GM21717 (cell line): ENCODE results near the gene LRRC59.

Experiments
- ATAC-seq: cut with Tn5 transposase; IDR thresholded peaks from one replicate; pipeline ENCODE4 v1.9.1; 2021; ENCODE audit warnings: mild to moderate bottlenecking, moderate library complexity; ENCODE audit not compliant: unreplicated experiment

The LRRC59 gene

GRCh38 chr17:50363217-50364060 lies 33.9 kb downstream of the LRRC59 start:
- ATAC-seq, result no peak

GRCh38 chr17:50362661-50363060 lies 34.7 kb downstream of the LRRC59 start:
- ATAC-seq, result no peak

GRCh38 chr17:50361561-50362480 lies 35.5 kb downstream of the LRRC59 start:
- ATAC-seq, result no peak

- ATAC-seq, result no peak
Measured at GRCh38 chr17:50360486-50361115, 36.7 kb downstream of the LRRC59 start.

GRCh38 chr17:50359998-50360461 lies 37.3 kb downstream of the LRRC59 start:
- ATAC-seq, result no peak

- ATAC-seq, result no peak
Measured at GRCh38 chr17:50359005-50359699, 38.2 kb downstream of the LRRC59 start.

GRCh38 chr17:50358177-50358576 lies 39.1 kb downstream of the LRRC59 start:
- no peak for ATAC-seq

GRCh38 chr17:50356892-50357510 lies 40.3 kb downstream of the LRRC59 start:
- no peak for ATAC-seq

- no peak for ATAC-seq
Measured at GRCh38 chr17:50356418-50356817, 40.9 kb downstream of the LRRC59 start.

GRCh38 chr17:50355701-50356341 lies 41.5 kb downstream of the LRRC59 start:
- ATAC-seq, result no peak

GRCh38 chr17:50355336-50355700 lies 42.0 kb downstream of the LRRC59 start:
- ATAC-seq, result no peak

- no peak for ATAC-seq
Measured at GRCh38 chr17:50354776-50355175, 42.5 kb downstream of the LRRC59 start.

GRCh38 chr17:50354198-50354597 lies 43.1 kb downstream of the LRRC59 start:
- ATAC-seq, result no peak

GRCh38 chr17:50353600-50354195 lies 43.6 kb downstream of the LRRC59 start:
- no peak for ATAC-seq

GRCh38 chr17:50352693-50353599 lies 44.4 kb downstream of the LRRC59 start:
- ATAC-seq, result no peak

- no peak for ATAC-seq
Measured at GRCh38 chr17:50352072-50352692, 45.1 kb downstream of the LRRC59 start.

GRCh38 chr17:50350733-50351132 lies 46.6 kb downstream of the LRRC59 start:
- no peak for ATAC-seq

GRCh38 chr17:50349243-50349600 lies 48.1 kb downstream of the LRRC59 start:
- ATAC-seq, result no peak
